GM23338 (cell line): ENCODE data around the gene STAB2.

ENCODE experiments used
- EZH2 ChIP-seq: fragments of 200-600 bp; sonication (generic); IDR thresholded peaks from one replicate; pipeline ENCODE4 v1.8.0; 2017; ENCODE audit warnings: antibody characterized with exemption, mild to moderate bottlenecking, low read depth; ENCODE audit not compliant: unreplicated experiment
- TF ChIP-seq, protein P1 (sequence below), 2 experiments: fragments of 200-600 bp in 1 of 2; sonication (generic) in 1 of 2; conservative IDR thresholded peaks; 2 replicates each; pipeline versions ENCODE4 v1.5.1 to v1.6.1; 2016 to 2017; ENCODE audit warnings: antibody characterized with exemption in 2 of 2, low read depth in 2 of 2, mild to moderate bottlenecking in 2 of 2, moderate library complexity in 1 of 2

DNA sequence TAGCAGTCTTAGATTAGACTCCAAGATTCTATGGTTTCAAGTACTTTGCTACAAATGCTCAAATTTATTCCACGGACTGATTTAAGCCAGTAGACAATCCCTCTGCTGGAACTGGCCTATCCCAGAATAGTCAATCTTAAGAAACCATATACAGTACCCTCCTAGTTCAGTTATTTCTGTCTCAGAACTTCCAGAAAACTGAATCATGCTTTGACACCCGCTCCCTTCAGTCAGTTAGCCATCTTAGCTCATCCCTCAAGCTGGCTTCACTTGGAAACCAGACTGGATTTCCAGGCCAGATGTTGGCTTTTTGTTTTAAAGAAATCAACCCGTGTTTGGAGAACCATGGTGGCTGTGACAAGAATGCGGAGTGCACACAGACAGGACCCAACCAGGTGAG, 128.4 kb downstream of the STAB2 start:
- TF ChIP-seq, protein P1, sequence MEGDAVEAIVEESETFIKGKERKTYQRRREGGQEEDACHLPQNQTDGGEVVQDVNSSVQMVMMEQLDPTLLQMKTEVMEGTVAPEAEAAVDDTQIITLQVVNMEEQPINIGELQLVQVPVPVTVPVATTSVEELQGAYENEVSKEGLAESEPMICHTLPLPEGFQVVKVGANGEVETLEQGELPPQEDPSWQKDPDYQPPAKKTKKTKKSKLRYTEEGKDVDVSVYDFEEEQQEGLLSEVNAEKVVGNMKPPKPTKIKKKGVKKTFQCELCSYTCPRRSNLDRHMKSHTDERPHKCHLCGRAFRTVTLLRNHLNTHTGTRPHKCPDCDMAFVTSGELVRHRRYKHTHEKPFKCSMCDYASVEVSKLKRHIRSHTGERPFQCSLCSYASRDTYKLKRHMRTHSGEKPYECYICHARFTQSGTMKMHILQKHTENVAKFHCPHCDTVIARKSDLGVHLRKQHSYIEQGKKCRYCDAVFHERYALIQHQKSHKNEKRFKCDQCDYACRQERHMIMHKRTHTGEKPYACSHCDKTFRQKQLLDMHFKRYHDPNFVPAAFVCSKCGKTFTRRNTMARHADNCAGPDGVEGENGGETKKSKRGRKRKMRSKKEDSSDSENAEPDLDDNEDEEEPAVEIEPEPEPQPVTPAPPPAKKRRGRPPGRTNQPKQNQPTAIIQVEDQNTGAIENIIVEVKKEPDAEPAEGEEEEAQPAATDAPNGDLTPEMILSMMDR (conservative IDR thresholded peaks at IDR 0.05; ENCODE audit: low read depth in 2 of 2): no peak
- no peak for TF ChIP-seq EZH2
